Smooth muscle cell of the brain vasculature (primary cell): Measurements from ENCODE around the gene LYRM2.

Experiments used
- DNase-seq: peaks from one replicate; pipeline ENCODE4 v3.0.0-alpha.2; 2012; ENCODE audit warnings: low read depth, low spot score

LYRM2 gene

GRCh38 chr6:89555806-89556205, 82.7 kb downstream of the LYRM2 start:
- DNase-seq, result no peak

DNA sequence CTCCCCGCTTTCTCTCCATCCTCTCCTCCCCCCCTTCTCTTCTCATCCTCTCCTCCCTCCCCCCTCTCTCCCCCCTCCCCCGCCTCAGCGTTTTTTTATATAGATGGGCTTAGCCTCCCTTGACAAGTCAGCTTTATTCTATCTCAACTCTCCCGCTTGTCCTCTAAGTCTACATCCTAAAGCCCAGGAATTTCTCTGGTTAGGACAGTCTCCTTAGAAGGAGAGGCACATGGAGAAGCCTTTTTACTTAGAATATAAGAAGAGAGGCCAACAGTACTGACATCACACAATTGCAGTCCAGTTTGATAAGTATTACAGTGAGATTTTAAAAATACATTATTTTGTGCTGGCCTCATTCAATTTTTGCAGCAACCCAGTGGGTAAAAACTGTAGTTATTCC, 83.5 kb downstream of the LYRM2 start:
- no peak for DNase-seq

- no peak for DNase-seq
Measured at GRCh38 chr6:89554106-89554505, 84.4 kb downstream of the LYRM2 start.

DNA sequence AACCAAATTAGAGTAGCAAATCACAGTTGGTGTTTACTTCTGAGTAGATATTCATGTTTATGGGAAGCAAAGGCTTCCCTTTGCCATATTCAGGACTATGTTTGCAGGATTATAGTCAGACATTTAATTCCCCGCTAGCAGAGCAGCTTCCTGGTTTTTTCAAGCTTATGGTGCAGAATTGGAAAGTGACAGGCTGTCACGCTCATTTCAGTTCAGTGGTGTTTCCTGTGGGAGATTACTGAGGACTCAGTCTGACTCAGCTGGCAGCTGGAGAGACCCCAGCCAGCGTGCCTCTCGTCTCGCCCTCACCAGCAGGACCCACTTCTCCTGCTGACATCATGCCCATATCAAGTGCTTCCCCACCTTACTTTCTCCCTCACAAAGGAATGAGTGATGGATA, 85.1 kb downstream of the LYRM2 start:
- DNase-seq, result no peak

DNA sequence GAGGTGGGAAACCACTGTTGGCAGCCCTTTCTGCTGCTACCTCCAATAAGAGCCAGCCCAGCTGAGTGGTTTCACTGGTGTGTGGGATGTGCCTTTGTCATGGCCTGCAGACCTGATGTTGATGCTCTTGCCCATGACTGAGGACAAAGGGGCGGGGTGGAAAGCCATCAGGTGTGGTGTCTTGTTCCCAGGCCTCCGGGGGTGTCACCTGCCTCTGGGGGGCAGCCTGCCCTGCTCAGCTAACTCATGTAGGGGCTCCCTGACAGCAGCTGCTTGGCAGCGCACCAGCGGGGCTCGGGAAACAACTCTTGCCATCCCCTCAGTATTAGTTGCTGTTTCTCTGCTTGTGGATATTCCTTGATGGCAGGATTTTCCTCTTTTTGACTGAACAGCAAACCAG, 91.3 kb downstream of the LYRM2 start:
- DNase-seq, result no peak

GRCh38 chr6:89542866-89543265, 95.7 kb downstream of the LYRM2 start:
- no peak for DNase-seq

- no peak for DNase-seq
Measured at GRCh38 chr6:89542081-89542857, 96.3 kb downstream of the LYRM2 start.

DNA sequence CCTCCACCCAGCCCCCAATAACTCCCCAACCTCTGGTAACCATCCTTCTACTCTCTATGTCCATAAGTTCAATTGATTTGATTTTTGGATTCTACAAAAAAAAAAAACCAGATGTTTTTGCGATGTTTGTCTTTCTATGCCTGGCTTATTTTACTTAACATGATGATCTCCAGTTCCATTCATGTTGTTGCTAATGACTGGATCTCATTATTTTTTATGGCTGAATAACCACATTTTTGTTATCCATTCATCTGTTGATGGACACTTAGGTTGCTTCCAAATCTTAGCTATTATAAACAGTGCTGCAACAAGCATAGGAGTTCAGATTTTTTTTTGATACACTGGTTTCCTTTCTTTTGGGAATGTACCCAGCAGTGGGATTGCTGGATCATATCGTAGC, 98.8 kb downstream of the LYRM2 start:
- no peak for DNase-seq

GRCh38 chr6:89536231-89536630, 102.3 kb downstream of the LYRM2 start:
- no peak for DNase-seq

DNA sequence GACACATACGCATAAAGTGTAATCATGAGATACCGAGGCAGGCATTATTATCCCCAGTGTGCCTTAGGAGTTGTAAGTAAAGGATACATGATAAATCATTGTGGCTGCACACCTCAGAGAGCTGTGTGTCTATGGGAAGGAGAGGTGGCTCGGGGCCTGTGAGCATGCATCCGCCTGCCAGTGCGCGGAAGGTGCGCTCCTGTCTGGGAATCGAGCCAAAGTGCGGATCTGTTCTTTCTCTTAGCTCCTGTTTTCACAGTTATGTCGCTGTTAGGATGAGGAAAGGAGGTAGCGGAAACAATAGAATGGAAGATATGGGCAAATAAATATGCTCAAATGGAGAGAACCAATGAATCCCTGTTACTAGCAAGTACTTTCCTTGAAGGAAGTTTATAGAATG, 107.6 kb downstream of the LYRM2 start:
- no peak for DNase-seq

DNA sequence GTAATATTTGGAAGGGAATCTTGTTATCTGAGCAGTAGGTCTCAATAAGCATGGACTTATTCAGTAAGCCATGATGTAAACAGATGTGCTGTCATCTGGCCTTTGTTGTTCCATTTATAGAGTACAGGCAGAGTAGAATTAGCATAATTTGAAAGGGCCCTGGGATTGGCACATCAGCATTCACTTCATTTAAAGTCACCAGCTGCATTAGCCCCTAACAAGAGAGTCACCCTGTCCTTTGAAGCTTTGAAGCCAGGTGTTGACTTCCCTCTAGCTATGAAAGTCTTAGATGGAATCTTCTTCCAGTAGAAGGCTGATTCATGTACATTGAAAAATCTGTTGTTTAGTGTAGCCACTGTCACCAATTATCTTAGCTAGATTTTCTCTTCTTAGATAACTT, 109.7 kb downstream of the LYRM2 start:
- DNase-seq, result no peak

DNA sequence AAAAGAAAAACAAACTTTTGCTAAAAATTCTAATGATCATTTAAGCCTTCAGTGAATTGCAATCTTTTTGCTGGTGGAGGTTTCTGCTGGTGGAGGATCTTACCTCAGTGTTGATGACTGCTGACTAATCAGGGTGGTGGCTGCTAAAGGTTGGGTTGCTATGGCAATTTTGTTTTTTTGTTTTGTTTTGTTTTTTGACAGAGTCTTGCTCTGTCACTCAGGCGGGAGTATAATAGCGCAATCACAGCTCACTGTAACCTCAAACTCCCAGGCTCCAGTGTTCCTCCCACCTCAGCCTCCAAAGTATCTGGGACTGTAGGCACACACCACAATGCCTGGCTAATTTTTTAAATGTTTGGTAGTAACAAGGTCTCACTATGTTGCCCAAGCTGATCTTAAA, 110.9 kb downstream of the LYRM2 start:
- DNase-seq, result no peak

DNA sequence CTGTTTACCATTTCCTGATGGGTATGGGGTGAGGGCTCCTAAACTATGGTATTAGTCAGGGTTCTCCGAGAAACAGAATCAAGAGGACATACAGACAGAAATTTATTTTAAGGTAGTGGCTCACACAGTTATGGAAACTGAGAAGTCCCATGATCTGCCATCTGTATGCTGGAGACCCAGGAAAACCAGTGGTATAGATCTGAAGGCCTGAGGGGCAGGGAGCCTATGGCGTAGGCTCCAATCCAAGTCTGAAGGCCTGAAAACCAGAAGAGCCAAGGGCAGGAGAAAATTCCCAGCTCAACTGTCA, 112.0 kb downstream of the LYRM2 start:
- no peak for DNase-seq

DNA sequence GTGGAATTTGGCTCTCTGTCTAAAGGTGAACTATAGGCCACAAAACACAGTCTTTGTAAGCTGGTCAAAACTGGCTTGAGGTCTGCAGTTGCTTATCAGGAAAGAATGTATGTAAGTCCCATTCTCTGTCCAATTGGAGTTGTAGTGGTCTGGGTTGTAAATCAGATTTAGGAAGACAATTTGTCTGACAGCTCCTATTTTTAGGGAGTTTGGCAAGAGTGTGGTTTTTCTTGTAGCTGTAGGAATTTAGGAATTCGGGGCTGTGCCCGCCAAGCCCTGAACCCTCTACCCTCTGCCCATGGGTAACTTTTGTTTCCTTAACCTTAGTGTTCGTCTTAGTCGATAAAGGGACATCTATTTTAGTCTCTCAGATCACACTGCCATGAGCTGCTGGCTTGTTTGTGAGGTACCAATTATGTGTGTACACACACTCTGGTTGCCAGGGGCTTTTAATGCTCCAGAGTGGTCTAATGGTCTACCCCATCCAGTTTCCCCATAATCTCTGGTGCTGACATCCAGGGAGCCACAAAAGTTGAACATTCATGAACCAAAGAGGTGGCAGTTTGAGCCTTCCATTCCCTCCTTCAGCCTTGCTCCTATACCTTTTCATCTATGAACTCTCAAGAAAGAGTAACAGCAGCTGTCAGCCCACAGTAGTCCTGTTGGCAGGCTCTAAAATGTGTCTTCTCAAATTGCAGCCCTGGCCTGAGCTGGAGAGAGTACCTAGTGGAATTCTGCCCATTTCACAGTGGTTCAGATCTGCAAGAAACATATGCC, 112.6 kb downstream of the LYRM2 start:
- no peak for DNase-seq

- DNase-seq, result no peak
Measured at GRCh38 chr6:89522778-89523177, 115.8 kb downstream of the LYRM2 start.

DNA sequence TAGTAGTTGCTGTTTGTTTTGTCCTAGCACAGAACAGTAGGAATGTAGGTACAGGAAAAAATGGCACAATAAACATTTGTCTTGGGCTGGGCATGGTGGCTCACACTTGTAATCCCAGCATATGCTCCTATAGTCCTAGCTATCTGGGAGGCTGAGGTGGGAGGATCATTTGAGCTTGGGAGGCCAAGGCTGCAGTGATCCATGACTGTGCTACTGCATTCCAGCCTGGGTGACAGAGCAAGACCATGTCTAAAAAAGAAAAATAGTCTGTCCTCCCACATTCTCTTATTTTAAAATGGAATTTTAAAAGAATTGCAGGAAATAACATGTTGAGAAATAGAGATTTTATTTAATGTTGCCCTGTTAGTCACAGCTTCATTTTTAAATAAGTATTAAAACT, 117.8 kb downstream of the LYRM2 start:
- no peak for DNase-seq

DNA sequence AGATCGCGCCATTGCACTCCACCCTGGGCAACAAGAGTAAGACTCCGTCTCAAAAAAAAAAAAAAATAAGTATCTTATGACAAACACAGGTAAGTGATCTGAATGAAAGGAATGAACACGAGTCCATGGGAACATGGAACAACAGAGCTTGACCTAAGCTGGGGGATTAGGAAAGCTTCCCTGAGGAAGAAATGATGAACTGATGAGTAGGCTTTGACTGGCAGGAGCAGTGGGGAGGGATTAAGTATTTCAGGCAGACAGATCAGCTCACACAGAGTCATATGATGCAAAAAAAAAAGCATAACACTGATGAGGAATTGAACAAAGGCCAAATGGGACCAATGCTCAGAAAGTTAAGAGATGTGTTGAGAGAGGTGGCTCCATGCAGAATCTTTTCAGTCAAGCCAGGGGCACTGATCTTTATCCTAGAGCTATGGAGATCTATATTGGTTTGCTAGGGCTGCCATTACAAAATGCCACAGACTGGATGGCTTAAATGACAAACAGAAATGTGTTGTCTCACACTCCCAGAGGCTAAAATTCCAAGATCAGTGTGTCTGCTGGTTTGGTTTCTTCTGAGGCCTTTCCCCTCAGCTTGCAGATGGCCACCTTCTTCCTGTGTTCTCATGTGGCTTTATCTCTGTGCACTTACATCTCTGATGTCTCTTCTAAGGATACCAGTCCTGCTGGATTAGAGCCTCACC, 120.0 kb downstream of the LYRM2 start:
- no peak for DNase-seq
